PC-3 (cell line): ENCODE results near the gene ADCYAP1R1. TPM values are rescaled to one million over a fixed set of nuclear protein-coding genes. Genes with fewer than 3 reads are reported as not detected.

ENCODE experiments used
- ATAC-seq: fragments of 200-7000 bp; cut with Tn5 transposase; 2 replicates; pipeline ENCODE4 v1.9.1; 2020; ENCODE audit warnings: mild to moderate bottlenecking, moderate library complexity
- Bru-seq: library from RNA; stranded (reverse); fragments of 400-500 nt; gene quantifications from one replicate; lab custom pipeline; 2021; lab: Mats Ljungman, UMichigan
- BruChase-seq, 2 experiments: library from RNA; stranded (reverse); fragments of 400-500 nt; gene quantifications; one replicate each; lab custom pipeline; 2021; lab: Mats Ljungman, UMichigan
- BruUV-seq: library from RNA; stranded (reverse); fragments of 400-500 nt; replicated peaks from 2 replicates; lab custom pipeline; 2021; lab: Mats Ljungman, UMichigan
- CTCF ChIA-PET: fragments of 300-600 bp; sonication (Branson Sonifier 250); formaldehyde crosslinking; loops from one replicate; lab custom pipeline; 2022; ENCODE audit warnings: antibody characterized with exemption; lab: Charles Lee
- POLR2A ChIA-PET: fragments of 300-600 bp; sonication (Branson Sonifier 250); formaldehyde crosslinking; loops from one replicate; lab custom pipeline; 2022; ENCODE audit warnings: antibody characterized with exemption; ENCODE audit not compliant: unreplicated experiment; lab: Charles Lee
- DNase-seq: peaks from one replicate; pipeline ENCODE4 v3.0.0-alpha.2; 2015
- H2AFZ ChIP-seq: fragments of 300-600 bp; sonication (generic); 2 replicates; pipeline ENCODE4 v1.6.0; 2016; ENCODE audit warnings: antibody characterized with exemption, low read length
- H3F3A ChIP-seq: fragments of 300-600 bp; sonication (generic); one replicate; pipeline ENCODE4 v1.6.0; 2017; ENCODE audit warnings: antibody characterized with exemption, low read length, control low read depth, mild to moderate bottlenecking; ENCODE audit not compliant: unreplicated experiment
- H3K27ac ChIP-seq: fragments of 300-600 bp; sonication (generic); 2 replicates; pipeline ENCODE4 v1.5.1; 2016; ENCODE audit warnings: mild to moderate bottlenecking, low read length
- H3K27me3 ChIP-seq: fragments of 300-600 bp; sonication (generic); 2 replicates; pipeline ENCODE4 v1.6.1; 2016; ENCODE audit warnings: low read length, mixed read lengths
- H3K36me3 ChIP-seq: fragments of 300-600 bp; sonication (generic); 2 replicates; pipeline ENCODE4 v1.6.1; 2016; ENCODE audit warnings: low read depth, mixed run types, low read length, mixed read lengths
- H3K4me1 ChIP-seq: fragments of 300-600 bp; sonication (generic); 2 replicates; pipeline ENCODE4 v1.5.1; 2016; ENCODE audit warnings: low read length; ENCODE audit not compliant: insufficient read depth
- H3K4me2 ChIP-seq: fragments of 300-600 bp; sonication (generic); 2 replicates; pipeline ENCODE4 v1.6.0; 2016; ENCODE audit warnings: low read length
- H3K4me3 ChIP-seq: fragments of 300-600 bp; sonication (generic); 2 replicates; pipeline ENCODE4 v1.5.1; 2016; ENCODE audit warnings: mild to moderate bottlenecking, low read length, mixed read lengths
- H3K79me2 ChIP-seq: fragments of 300-600 bp; sonication (generic); 2 replicates; pipeline ENCODE4 v1.6.1; 2017; ENCODE audit warnings: low read length, mixed read lengths
- H3K9ac ChIP-seq: fragments of 300-600 bp; sonication (generic); 2 replicates; pipeline ENCODE4 v1.6.0; 2016; ENCODE audit warnings: mild to moderate bottlenecking, low read length
- H3K9me2 ChIP-seq: fragments of 300-600 bp; sonication (generic); replicated peaks from 2 replicates; pipeline ENCODE4 v1.6.1; 2016; ENCODE audit warnings: mixed run types, low read length, mixed read lengths
- H3K9me3 ChIP-seq: fragments of 300-600 bp; sonication (generic); 2 replicates; pipeline ENCODE4 v1.6.1; 2016; ENCODE audit warnings: low read length, mixed read lengths
- H4K20me1 ChIP-seq: fragments of 300-600 bp; sonication (generic); 2 replicates; pipeline ENCODE4 v1.6.1; 2016; ENCODE audit warnings: low read length, mixed read lengths
- CTCF ChIP-seq: fragments of 300-600 bp; sonication (generic); conservative IDR thresholded peaks from 2 replicates; pipeline ENCODE4 v1.5.1; 2017; ENCODE audit warnings: antibody characterized with exemption, low read depth, mild to moderate bottlenecking, low read length
- EZH2 ChIP-seq: fragments of 300-600 bp; sonication (generic); IDR thresholded peaks from one replicate; pipeline ENCODE4 v1.6.1; 2017; ENCODE audit warnings: antibody characterized with exemption, mild to moderate bottlenecking, low read length; ENCODE audit not compliant: unreplicated experiment
- EZH2phosphoT487 ChIP-seq: fragments of 300-600 bp; sonication (generic); IDR thresholded peaks from 2 replicates; pipeline ENCODE4 v1.6.1; 2018; ENCODE audit warnings: mild to moderate bottlenecking, antibody characterized with exemption, low read length, borderline replicate concordance
- intact Hi-C: fragments of 100-400 bp; cut with micrococcal nuclease; formaldehyde crosslinking; loops from 2 replicates; pipeline ENCODE4 v1.9.0; 2023
- long read RNA-seq: library from polyadenylated mRNA; unstranded; transcript quantifications from one replicate; pipeline ENCODE4 v2.0.0, GENCODE V29; 2021; ENCODE audit not compliant: unreplicated experiment
- total RNA-seq: library from RNA; depleted of rRNA; stranded (reverse); fragments of >200 nt; gene quantifications from 2 replicates; pipeline ENCODE4 v1.2.3, GENCODE V29; 2014; rRNA removed

ADCYAP1R1 gene
- total RNA-seq, result not detected in 2 replicates
- Bru-seq, nascent RNA, result not detected
- not detected for BruChase-seq, experiment 1, labeled RNA remaining after a 6-hour chase
- not detected for BruChase-seq, experiment 2, labeled RNA remaining after a 2-hour chase
- long read RNA-seq, result 0 reads

GRCh38 chr7:31051598-31052486, at the start of gene ADCYAP1R1:
ADCYAP1R1 (plus strand) TSS chr7:31052308; CDS start chr7:31063265, 10,957 bp downstream.
- H3K9me2 ChIP-seq, result no peaks in the 10 kb centered on the region
- DNase-seq, result no peak
- H3K4me1 ChIP-seq, result no peaks in the 10 kb centered on the region
- H2AFZ ChIP-seq, result no peak within 1 kb of the TSS
- H3K4me3 ChIP-seq, result no peak within 1 kb of the TSS
- no peaks in the 10 kb centered on the region for H3F3A ChIP-seq
- BruUV-seq, result no TSS peak
- no peak within 1 kb of the TSS for H3K9ac ChIP-seq
- ATAC-seq, result no peak
- TF ChIP-seq CTCF, result no peak
- TF ChIP-seq EZH2phosphoT487, result no peak
- ChIA-PET CTCF (no interaction called here), POLR2A (no interaction called here)
- H3K9me3 ChIP-seq, result no peaks in the 10 kb centered on the region
- H3K4me2 ChIP-seq, result no peak within 1 kb of the TSS
- intact Hi-C loops, result no loop called here
- no peaks in the 10 kb centered on the region for H3K79me2 ChIP-seq
- no peaks in the 10 kb centered on the region for H3K36me3 ChIP-seq
- H3K27me3 ChIP-seq, result peaks cover 59% of the 10 kb centered on the region
- H3K27ac ChIP-seq, result no peak within 1 kb of the TSS
- H4K20me1 ChIP-seq, result no peaks in the 10 kb centered on the region

- Histone ChIP-seq H3K4me3 (no peak overlapping the region), H3K79me2 (no peaks in the 10 kb centered on the region), H3K4me1 (no peaks in the 10 kb centered on the region), H3F3A (no peaks in the 10 kb centered on the region), H2AFZ (no peak overlapping the region), H3K27me3 (peaks cover 42% of the 10 kb centered on the region), H3K9ac (no peak overlapping the region), H3K9me2 (no peaks in the 10 kb centered on the region), H3K9me3 (no peaks in the 10 kb centered on the region), H3K4me2 (no peak overlapping the region), H3K36me3 (no peaks in the 10 kb centered on the region), H4K20me1 (no peaks in the 10 kb centered on the region), H3K27ac (no peak overlapping the region)
- ChIA-PET POLR2A (interaction anchor here (0.5 kb wide), 1 partner anchor 16 kb away, joined by 9 read pairs; no protein-coding TSS in a partner anchor), CTCF (no interaction called here)
- intact Hi-C loops, result no loop called here
- no TSS peak for BruUV-seq
- no peak for DNase-seq
- no peak for ATAC-seq
- no peak for TF ChIP-seq CTCF
- TF ChIP-seq EZH2phosphoT487, result no peak
- no peak for TF ChIP-seq EZH2
These were observed 49.0 kb upstream of the ADCYAP1R1 start for GRCh38 chr7:31003097-31003496.
